C4-2B (cell line): ENCODE measurements around the gene ZNF385A.

Experiments used
- H3K27ac ChIP-seq: fragments of 450-650 bp; 2 replicates; pipeline ENCODE4 v1.5.1; 2017
- CTCF ChIP-seq: fragments of 450-650 bp; conservative IDR thresholded peaks from 2 replicates; pipeline ENCODE4 v1.5.1; 2017; ENCODE audit warnings: mild to moderate bottlenecking
- ZFX ChIP-seq: fragments of 450-650 bp; IDR thresholded peaks from 2 replicates; pipeline ENCODE4 v1.6.1; 2017

The ZNF385A gene

GRCh38 chr12:54389607-54390175, 5.2 kb upstream of the ZNF385A start:
- TF ChIP-seq CTCF = no peak
- TF ChIP-seq ZFX = no peak
- peak overlapping the region; percentile 97 for H3K27ac ChIP-seq

- TF ChIP-seq ZFX (no peak), CTCF (no peak)
- H3K27ac ChIP-seq = peak overlapping the region; percentile 97
These were observed 4.6 kb upstream of the ZNF385A start for GRCh38 chr12:54389134-54389508.

- TF ChIP-seq ZFX (peak; percentile 35; the same call in 1 of the 2 replicates), CTCF (no peak)
- peak overlapping the region; percentile 97 for H3K27ac ChIP-seq
These were observed 4.0 kb upstream of the ZNF385A start for GRCh38 chr12:54388237-54389133.

- peak overlapping the region; percentile 97 for H3K27ac ChIP-seq
These were observed 2.6 kb upstream of the ZNF385A start for GRCh38 chr12:54387114-54387467.

GRCh38 chr12:54386403-54387113, 2.0 kb upstream of the ZNF385A start:
- H3K27ac ChIP-seq = peak overlapping the region; percentile 97
- TF ChIP-seq ZFX (no peak), CTCF (no peak)

More at GRCh38 chr12:54387114-54387467, 2.6 kb upstream of the ZNF385A start:
- TF ChIP-seq CTCF (no peak), ZFX (no peak)

GRCh38 chr12:54385251-54385914, 850 bp upstream of the ZNF385A start:
- TF ChIP-seq CTCF = no peak
- TF ChIP-seq ZFX = no peak
- peak overlapping the region; percentile 97 for H3K27ac ChIP-seq
